A549 (cell line): Measurements from ENCODE around the gene CTIF.

Experiments used
- CTCF ChIP-seq: fragments of >200 bp; sonication (Bioruptor Twin); formaldehyde crosslinking; IDR thresholded peaks from 3 replicates; pipeline ENCODE4 v1.5.1; 2016
- MAFK ChIP-seq: fragments of 450-650 bp; IDR thresholded peaks from 2 replicates; pipeline ENCODE4 v1.6.1; 2014; ENCODE audit not compliant: partially characterized antibody
- POLR2A ChIP-seq: IDR thresholded peaks from 2 replicates; pipeline ENCODE4 v1.6.1; 2012; ENCODE audit warnings: mild to moderate bottlenecking, low read length
- RAD21 ChIP-seq, 2 experiments: fragments of >200 bp in 1 of 2; sonication (Bioruptor Twin) in 1 of 2; formaldehyde crosslinking in 1 of 2; IDR thresholded peaks in 1 of 2; conservative IDR thresholded peaks in 1 of 2; 2 replicates in 1 of 2; 3 replicates in 1 of 2; pipeline ENCODE4 v1.6.1; 2012 to 2018; ENCODE audit warnings: inconsistent platforms in 1 of 2
- RFX5 ChIP-seq: fragments of 450-650 bp; IDR thresholded peaks from 2 replicates; pipeline ENCODE4 v1.7.1; 2014; ENCODE audit warnings: antibody characterized with exemption, mild to moderate bottlenecking, moderate library complexity

DNA sequence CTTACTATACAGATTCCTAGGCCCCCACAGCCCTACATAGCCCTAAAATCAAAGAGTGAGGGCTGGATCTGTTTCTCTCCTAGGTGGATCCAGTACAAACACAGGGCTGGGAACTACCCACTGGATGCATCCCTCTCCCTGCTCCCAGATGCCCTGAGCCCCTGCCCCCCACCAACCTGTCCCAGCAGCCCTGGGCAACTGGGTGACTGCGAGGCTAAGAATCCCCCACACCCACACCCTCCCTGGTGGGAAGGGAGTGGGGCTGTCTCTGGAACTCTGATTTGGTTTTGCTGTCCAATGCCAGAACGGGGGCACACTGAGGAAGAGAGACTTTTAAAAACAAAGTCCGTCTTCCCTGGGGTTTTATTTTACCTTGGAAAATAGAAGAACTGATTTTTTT lies 298.8 kb downstream of the CTIF start:
- TF ChIP-seq POLR2A = no peak
- TF ChIP-seq MAFK = no peak
- TF ChIP-seq RAD21 (conservative IDR thresholded peaks at IDR 0.05 in 1 of 2, IDR thresholded peaks at IDR 0.05 in 1 of 2) = no peak
- TF ChIP-seq CTCF = no peak
- TF ChIP-seq RFX5 = no peak
